T-helper 17 cell (primary cell): ENCODE measurements around the gene KLHL40. TPM values are rescaled to one million over a fixed set of nuclear protein-coding genes. Genes with fewer than 3 reads are reported as not detected.

Experiments used
- ATAC-seq: fragments of 150-1000 bp; cut with Tn5 transposase; 2 replicates; pipeline ENCODE4 v1.10.0; 2021; ENCODE audit warnings: mild to moderate bottlenecking, moderate library complexity
- DNase-seq, 3 donors: peaks; one replicate each; pipeline versions ENCODE4 v3.0.0 to v3.0.0-alpha.2; 2020 to 2021
- H3K9me3 ChIP-seq: one replicate; pipeline ENCODE4 v1.7.0; 2013; ENCODE audit warnings: low read length, mild to moderate bottlenecking; ENCODE audit not compliant: control insufficient read depth, poor library complexity, severe bottlenecking
- H3K27ac Mint-ChIP-seq: one replicate; pipeline ENCODE4 v1.8.0; 2022; ENCODE audit warnings: mild to moderate bottlenecking, moderate library complexity, mixed read lengths
- H3K27me3 Mint-ChIP-seq: one replicate; pipeline ENCODE4 v1.8.0; 2022; ENCODE audit warnings: mixed read lengths
- H3K36me3 Mint-ChIP-seq: one replicate; pipeline ENCODE4 v1.8.0; 2022; ENCODE audit warnings: low read depth, mixed read lengths
- H3K4me1 Mint-ChIP-seq: one replicate; pipeline ENCODE4 v1.8.0; 2022; ENCODE audit warnings: mild to moderate bottlenecking, mixed read lengths
- H3K4me3 Mint-ChIP-seq: one replicate; pipeline ENCODE4 v1.8.0; 2022; ENCODE audit warnings: mild to moderate bottlenecking, moderate library complexity, mixed read lengths
- total RNA-seq, 4 donors: library from RNA in 2 of 4; stranded (reverse) in 2 of 4; gene quantifications; one replicate each; pipeline ENCODE4 v1.2.3 and lab custom pipeline; 2022 to 2026

Gene KLHL40
- total RNA-seq, 2 donors from 2014 or later = not detected

- Mint-ChIP-seq H3K27ac (no peak overlapping the region), H3K4me3 (no peak overlapping the region), H3K4me1 (no peaks in the 10 kb centered on the region), H3K27me3 (peaks cover 4% of the 10 kb centered on the region), H3K36me3 (no peaks in the 10 kb centered on the region)
- no peaks in the 10 kb centered on the region for H3K9me3 ChIP-seq
- ATAC-seq (no peak), DNase-seq (no peak)
Measured at GRCh38 chr3:42668793-42669217, 16.5 kb upstream of the KLHL40 start.

DNA sequence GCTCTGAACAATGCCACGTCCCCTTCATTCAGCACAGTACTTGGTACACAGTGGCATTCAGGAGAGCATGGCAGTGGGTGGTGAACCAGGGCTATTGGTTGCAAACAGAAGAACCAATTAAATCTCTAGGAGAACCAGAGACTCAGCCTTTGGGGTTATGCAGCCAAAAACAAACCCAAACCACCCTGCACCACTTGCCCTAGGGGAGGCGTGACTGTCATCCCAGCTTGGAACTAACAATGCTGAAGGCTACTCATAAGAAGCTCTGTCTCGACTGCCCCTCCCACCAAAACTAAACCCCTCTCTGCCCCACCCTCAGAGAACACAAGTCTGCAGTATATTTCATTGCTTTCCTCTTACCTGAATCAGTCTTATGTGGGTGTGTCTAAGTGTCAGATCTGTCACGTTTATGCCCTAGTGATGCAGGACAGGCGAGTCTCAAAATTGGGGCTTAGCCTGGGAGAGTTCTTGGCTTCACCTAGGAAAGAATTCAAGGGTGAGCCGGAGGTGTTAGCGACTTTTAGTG lies 15.2 kb upstream of the KLHL40 start:
- ATAC-seq (no peak), DNase-seq (no peak)
- Mint-ChIP-seq H3K36me3 (no peaks in the 10 kb centered on the region), H3K27ac (no peak overlapping the region), H3K4me1 (no peaks in the 10 kb centered on the region), H3K4me3 (no peak overlapping the region), H3K27me3 (peaks cover 4% of the 10 kb centered on the region)
- no peaks in the 10 kb centered on the region for H3K9me3 ChIP-seq

GRCh38 chr3:42670670-42671069 lies 14.7 kb upstream of the KLHL40 start:
- ATAC-seq (no peak), DNase-seq (no peak)
- no peak overlapping the region for H3K27ac Mint-ChIP-seq
- no peaks in the 10 kb centered on the region for H3K4me1 Mint-ChIP-seq
- H3K9me3 ChIP-seq = no peaks in the 10 kb centered on the region
- H3K36me3 Mint-ChIP-seq = no peaks in the 10 kb centered on the region
- peaks cover 4% of the 10 kb centered on the region for H3K27me3 Mint-ChIP-seq
- H3K4me3 Mint-ChIP-seq = no peak overlapping the region

- H3K4me1 Mint-ChIP-seq = no peaks in the 10 kb centered on the region
- no peak overlapping the region for H3K4me3 Mint-ChIP-seq
- no peaks in the 10 kb centered on the region for H3K36me3 Mint-ChIP-seq
- ATAC-seq (no peak), DNase-seq (no peak)
- peaks cover 4% of the 10 kb centered on the region for H3K27me3 Mint-ChIP-seq
- no peaks in the 10 kb centered on the region for H3K9me3 ChIP-seq
- H3K27ac Mint-ChIP-seq = no peak overlapping the region
Measured at GRCh38 chr3:42672515-42672914, 12.8 kb upstream of the KLHL40 start.

DNA sequence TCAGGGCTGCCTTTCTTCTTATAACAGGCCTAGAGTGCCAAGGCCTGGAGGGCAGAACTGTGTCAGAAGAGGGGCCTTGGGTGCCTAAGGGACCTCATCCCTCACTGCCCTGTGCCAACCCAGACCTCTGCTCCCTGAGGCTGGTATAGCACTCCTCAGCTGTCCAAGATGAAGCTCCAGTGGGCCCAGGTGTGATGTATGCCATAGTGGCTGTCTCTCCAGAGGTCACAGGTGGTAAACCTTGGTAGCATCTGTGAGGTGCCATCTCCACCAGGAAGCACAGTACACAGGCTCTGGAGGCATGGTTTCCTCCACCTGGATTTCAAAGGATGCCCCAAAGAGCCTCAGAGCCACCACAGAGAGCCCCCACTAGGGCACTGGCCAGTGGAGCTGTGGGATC lies 12.3 kb upstream of the KLHL40 start:
- DNase-seq (no peak), ATAC-seq (no peak)
- Mint-ChIP-seq H3K4me3 (no peak overlapping the region), H3K27me3 (no peaks in the 10 kb centered on the region), H3K27ac (no peak overlapping the region), H3K36me3 (no peaks in the 10 kb centered on the region), H3K4me1 (no peaks in the 10 kb centered on the region)
- peaks cover 1% of the 10 kb centered on the region for H3K9me3 ChIP-seq

DNA sequence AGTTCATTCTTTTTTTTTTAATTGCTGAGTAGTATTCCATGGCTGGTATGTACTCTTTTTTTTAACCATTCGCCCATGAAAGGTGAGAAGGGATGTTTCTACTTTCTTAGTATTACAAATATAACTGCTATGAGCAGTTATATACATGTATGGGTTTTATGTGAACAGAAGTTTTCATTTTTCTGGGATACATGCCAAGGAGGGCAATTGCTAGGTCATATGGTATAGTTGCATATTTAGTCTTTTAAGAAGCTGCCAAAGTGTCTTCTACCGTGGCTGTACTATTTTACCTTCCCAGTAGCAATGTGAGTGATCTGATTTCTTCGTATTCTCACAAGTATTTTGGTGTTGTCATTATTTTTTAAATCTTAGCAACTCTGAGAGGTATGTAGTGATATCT lies 11.2 kb upstream of the KLHL40 start:
- Mint-ChIP-seq H3K27me3 (no peaks in the 10 kb centered on the region), H3K4me3 (no peak overlapping the region), H3K36me3 (no peaks in the 10 kb centered on the region), H3K27ac (no peak overlapping the region), H3K4me1 (no peaks in the 10 kb centered on the region)
- peaks cover 3% of the 10 kb centered on the region for H3K9me3 ChIP-seq
- DNase-seq (no peak), ATAC-seq (no peak)

GRCh38 chr3:42675909-42676308 lies 9.4 kb upstream of the KLHL40 start:
- H3K9me3 ChIP-seq = peaks cover 3% of the 10 kb centered on the region
- H3K36me3 Mint-ChIP-seq = no peaks in the 10 kb centered on the region
- no peaks in the 10 kb centered on the region for H3K4me1 Mint-ChIP-seq
- H3K27ac Mint-ChIP-seq = no peak overlapping the region
- no peaks in the 10 kb centered on the region for H3K27me3 Mint-ChIP-seq
- ATAC-seq = no peak
- no peak overlapping the region for H3K4me3 Mint-ChIP-seq
- no peak for DNase-seq

DNA sequence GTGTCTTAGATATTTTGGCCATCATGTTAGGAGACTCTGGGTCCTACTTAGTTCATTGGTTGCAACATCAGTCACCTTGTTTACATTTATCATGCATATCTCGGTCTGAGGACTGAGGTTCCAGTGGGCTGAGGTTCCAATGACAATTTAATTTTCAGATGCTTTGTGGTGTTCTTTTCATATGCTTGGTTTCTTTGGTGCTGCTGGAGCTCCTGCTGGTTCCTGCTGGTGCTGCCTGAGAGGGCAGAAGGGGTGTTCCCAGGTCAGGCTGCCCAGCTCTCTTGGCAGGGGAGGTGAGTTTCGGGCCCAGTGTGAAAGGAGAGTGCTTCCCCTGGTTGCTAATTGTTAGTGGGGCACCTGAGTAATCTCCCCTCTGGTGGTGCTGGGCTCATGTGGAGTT lies 6.9 kb upstream of the KLHL40 start:
- Mint-ChIP-seq H3K27me3 (peaks cover 19% of the 10 kb centered on the region), H3K4me1 (peaks cover 2% of the 10 kb centered on the region), H3K27ac (no peak overlapping the region), H3K4me3 (no peak overlapping the region), H3K36me3 (no peaks in the 10 kb centered on the region)
- ATAC-seq (no peak), DNase-seq (no peak)
- H3K9me3 ChIP-seq = peaks cover 3% of the 10 kb centered on the region

DNA sequence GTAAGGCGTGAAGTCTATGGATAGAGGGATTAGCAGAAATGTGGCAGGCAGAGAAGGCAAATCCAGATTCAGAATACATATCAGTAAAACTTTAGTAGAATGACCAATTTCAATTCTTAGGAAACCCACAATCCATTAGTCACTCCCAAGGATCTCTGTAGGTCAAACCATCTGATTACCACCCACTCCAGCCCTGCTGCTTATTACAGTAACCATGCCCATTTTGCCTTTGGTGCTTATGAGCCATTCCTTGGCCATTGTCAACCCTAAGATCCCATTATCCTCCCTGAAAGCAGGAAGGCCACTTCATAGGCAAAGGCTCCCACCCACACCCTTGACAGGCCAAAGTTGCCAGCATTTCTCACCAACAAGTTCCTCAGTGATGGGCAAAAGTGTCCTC lies 5.1 kb upstream of the KLHL40 start:
- H3K36me3 Mint-ChIP-seq = no peaks in the 10 kb centered on the region
- H3K27ac Mint-ChIP-seq = no peak overlapping the region
- H3K4me3 Mint-ChIP-seq = no peak overlapping the region
- ATAC-seq (no peak), DNase-seq (no peak)
- peaks cover 21% of the 10 kb centered on the region for H3K27me3 Mint-ChIP-seq
- peaks cover 2% of the 10 kb centered on the region for H3K4me1 Mint-ChIP-seq
- H3K9me3 ChIP-seq = peaks cover 3% of the 10 kb centered on the region

- H3K9me3 ChIP-seq = peaks cover 3% of the 10 kb centered on the region
- Mint-ChIP-seq H3K4me3 (no peak overlapping the region), H3K4me1 (peaks cover 3% of the 10 kb centered on the region), H3K36me3 (no peaks in the 10 kb centered on the region), H3K27ac (no peak overlapping the region), H3K27me3 (peaks cover 24% of the 10 kb centered on the region)
- no peak for ATAC-seq
- no peak for DNase-seq
Measured at GRCh38 chr3:42680806-42681205, 4.5 kb upstream of the KLHL40 start.

DNA sequence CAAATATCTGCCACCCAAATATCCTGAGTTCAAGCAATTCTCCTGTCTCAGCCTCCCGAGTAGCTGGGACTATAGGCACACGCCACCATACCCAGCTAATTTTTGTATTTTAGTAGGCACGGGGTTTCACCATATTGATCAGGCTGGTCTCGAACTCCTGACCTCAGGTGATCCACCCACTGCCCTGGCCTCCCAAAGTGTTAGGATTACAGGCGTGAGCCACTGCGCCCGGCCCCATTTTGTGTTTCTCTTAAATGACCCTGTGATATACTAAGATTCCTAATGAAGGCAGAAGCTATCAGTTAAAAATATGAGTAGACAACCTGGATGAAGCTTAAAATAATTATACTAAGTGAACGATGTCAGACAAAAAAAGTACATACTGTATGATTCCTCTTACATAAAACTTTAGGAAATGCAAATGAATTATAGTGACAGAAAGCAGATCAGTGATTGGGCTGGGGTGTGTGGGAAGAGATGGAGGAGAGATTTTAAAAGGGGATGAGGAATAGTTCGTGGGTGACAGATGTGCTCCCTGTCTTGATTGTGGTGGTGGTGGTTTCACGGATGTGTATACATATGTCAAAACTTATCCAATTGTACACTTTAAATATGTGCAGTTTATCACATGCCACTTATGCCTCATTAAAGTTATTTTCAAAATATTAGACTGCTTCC lies 3.8 kb upstream of the KLHL40 start:
- ATAC-seq = no peak

GRCh38 chr3:42682301-42683070 lies 2.9 kb upstream of the KLHL40 start:
- H3K27ac Mint-ChIP-seq = peak overlapping the region; percentile 53
- peaks cover 30% of the 10 kb centered on the region for H3K27me3 Mint-ChIP-seq

More for the DNA sequence above, 3.8 kb upstream of the KLHL40 start:
- Mint-ChIP-seq H3K36me3 (no peaks in the 10 kb centered on the region), H3K27me3 (peaks cover 30% of the 10 kb centered on the region), H3K4me3 (no peak overlapping the region), H3K4me1 (peaks cover 6% of the 10 kb centered on the region), H3K27ac (no peak overlapping the region)
- DNase-seq = no peak
- H3K9me3 ChIP-seq = peaks cover 3% of the 10 kb centered on the region

GRCh38 chr3:42683875-42684598 lies 1.3 kb upstream of the KLHL40 start:
- Mint-ChIP-seq H3K27me3 (peaks cover 30% of the 10 kb centered on the region), H3K36me3 (no peaks in the 10 kb centered on the region), H3K4me1 (peaks cover 6% of the 10 kb centered on the region), H3K4me3 (no peak overlapping the region), H3K27ac (no peak overlapping the region)
- no peak for DNase-seq
- H3K9me3 ChIP-seq = no peaks in the 10 kb centered on the region
- peak; percentile 20 for ATAC-seq

More at GRCh38 chr3:42682301-42683070, 2.9 kb upstream of the KLHL40 start:
- peaks cover 3% of the 10 kb centered on the region for H3K9me3 ChIP-seq
- DNase-seq = no peak
- Mint-ChIP-seq H3K4me1 (peaks cover 6% of the 10 kb centered on the region), H3K36me3 (no peaks in the 10 kb centered on the region), H3K4me3 (no peak overlapping the region)
- no peak for ATAC-seq
